Psoas muscle (tissue), 8 donors: Measurements from ENCODE around the gene EIF3L. TPM values are rescaled to one million over a fixed set of nuclear protein-coding genes. Genes with fewer than 3 reads are reported as not detected.

ENCODE experiments used
- ATAC-seq, 4 donors: fragments of 200-7000 bp; cut with Tn5 transposase; one replicate each; pipeline ENCODE4 v1.9.1; 2020; ENCODE audit warnings: moderate library complexity in 3 of 4, mild to moderate bottlenecking in 2 of 4
- DNase-seq, 2 donors: peaks; one replicate each; pipeline ENCODE4 v3.0.0-alpha.2; 2020
- H3K27ac ChIP-seq: fragments of 200-600 bp; one replicate; pipeline ENCODE4 v1.8.0; 2022
- H3K27me3 ChIP-seq, 3 donors: fragments of 200-600 bp in 1 of 3; one replicate each; pipeline versions ENCODE4 v1.6.1 to v1.8.0; 2013 to 2022; ENCODE audit warnings: low read length in 2 of 3, mild to moderate bottlenecking in 2 of 3, moderate library complexity in 1 of 3; ENCODE audit not compliant: insufficient read depth in 3 of 3
- H3K36me3 ChIP-seq, 2 donors: fragments of 200-600 bp in 1 of 2; one replicate each; pipeline versions ENCODE4 v1.6.1 to v1.8.0; 2013 to 2022; ENCODE audit warnings: low read depth in 1 of 2, mild to moderate bottlenecking in 1 of 2, moderate library complexity in 1 of 2; ENCODE audit not compliant: insufficient read depth in 1 of 2
- H3K4me1 ChIP-seq: fragments of 200-600 bp; one replicate; pipeline ENCODE4 v1.8.0; 2022
- H3K4me3 ChIP-seq: fragments of 200-600 bp; one replicate; pipeline ENCODE4 v1.8.0; 2022; ENCODE audit warnings: mild to moderate bottlenecking
- H3K9me3 ChIP-seq: fragments of 200-600 bp; one replicate; pipeline ENCODE4 v1.8.0; 2022
- CTCF ChIP-seq: fragments of 200-600 bp; IDR thresholded peaks from one replicate; pipeline ENCODE4 v1.8.0; 2022; ENCODE audit warnings: antibody characterized with exemption
- WGBS, 3 donors: extraction: QIAGEN DNeasy Blood & Tissue Kit; methylation state at CpG; one replicate each; pipeline versions ENCODE4 v1.1.6 to v1.1.7; 2013; 5-methylcytosine and 5-hydroxymethylcytosine counted together
- intact Hi-C, 2 donors: fragments of 100-400 bp; cut with DNase I; formaldehyde crosslinking; loops; one replicate each; pipeline versions ENCODE4 v1.11.0 to v1.14.2; 2022
- polyA plus RNA-seq, 3 donors: library from polyadenylated mRNA; stranded (reverse); fragments of 200-250 nt; gene quantifications; one replicate each; pipeline ENCODE4 v1.2.3, GENCODE V29; 2013
- total RNA-seq, 4 donors: library from RNA; stranded (reverse); fragmentation: NEBNext Ultra II Directional in 2 of 4; extraction: Animal tissue kit (Norgen Biotek cat#: 25700) in 2 of 4; gene quantifications; one replicate each; pipeline versions ENCODE4 v1.2.1 to v1.2.4, GENCODE V29; 2021 to 2023
- donor health status: healthy with polysubstance abuse.
- donor health status: DM: no; HTN: no; CAD: no; lungs with moderate emphysema.
- donor health status: Bipolar disorder and iron deficiency.
- donor health status: healthy.
- donor health status: DM: yes; HTN: yes; CAD: no.
- donor health status: DM: no; HTN: no; CAD: no.
- donor health status: DM: no; HTN: no; CAD: no.
- donor health status: DM: yes; HTN: yes; CAD: no.

Gene EIF3L
- total and polyA plus RNA-seq, 7 donors: 265 to 483 (median 369) TPM

- Histone ChIP-seq H3K27ac (peak overlapping the region; percentile 16), H3K27me3 (no peaks in the 10 kb centered on the region), H3K4me3 (no peak overlapping the region), H3K36me3 (peaks cover 0 to 41% of the 10 kb centered on the region in 2 donors), H3K4me1 (peaks cover 14% of the 10 kb centered on the region), H3K9me3 (no peaks in the 10 kb centered on the region)
- no peak for TF ChIP-seq CTCF
- WGBS, 3 donors: 64 to 72% (median 68%) methylated on average over 15 of the region's 15 CpGs
- ATAC-seq: no peak
- no peak for DNase-seq
- intact Hi-C loops: no loop called here
These were observed 61.9 kb downstream of the EIF3L start for GRCh38 chr22:37910890-37911672.

DNA sequence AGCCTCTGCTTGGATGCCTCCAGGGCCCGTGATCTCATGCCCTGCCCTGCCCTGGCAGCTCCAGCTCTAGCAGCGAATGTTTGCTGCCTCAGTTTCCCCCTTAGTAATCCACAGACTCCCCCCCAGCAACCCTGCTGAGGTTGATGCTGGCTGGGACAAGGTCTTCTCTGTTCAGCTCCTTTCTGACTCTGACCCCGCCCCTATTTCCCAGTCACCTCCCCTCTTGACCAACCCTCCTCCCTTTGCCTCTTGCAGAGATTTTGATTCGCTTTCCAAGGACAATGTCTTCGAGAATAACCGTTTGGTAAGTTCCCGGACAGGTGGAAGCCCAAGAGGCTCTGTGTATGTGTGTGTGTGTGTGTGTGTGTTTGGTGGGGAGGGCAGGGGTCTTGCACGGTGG lies 62.5 kb downstream of the EIF3L start:
- 78 to 84% (median 82%) methylated on average over 8 of the region's 8 CpGs for WGBS, 3 donors
- no peaks in the 10 kb centered on the region for H3K9me3 ChIP-seq
- no peak overlapping the region for H3K27ac ChIP-seq
- TF ChIP-seq CTCF: no peak
- H3K4me3 ChIP-seq: no peak overlapping the region
- DNase-seq (no peak), ATAC-seq (no peak)
- intact Hi-C loops: no loop called here
- H3K4me1 ChIP-seq: peaks cover 14% of the 10 kb centered on the region
- peaks cover 0 to 47% of the 10 kb centered on the region in 2 donors for H3K36me3 ChIP-seq
- no peaks in the 10 kb centered on the region for H3K27me3 ChIP-seq

DNA sequence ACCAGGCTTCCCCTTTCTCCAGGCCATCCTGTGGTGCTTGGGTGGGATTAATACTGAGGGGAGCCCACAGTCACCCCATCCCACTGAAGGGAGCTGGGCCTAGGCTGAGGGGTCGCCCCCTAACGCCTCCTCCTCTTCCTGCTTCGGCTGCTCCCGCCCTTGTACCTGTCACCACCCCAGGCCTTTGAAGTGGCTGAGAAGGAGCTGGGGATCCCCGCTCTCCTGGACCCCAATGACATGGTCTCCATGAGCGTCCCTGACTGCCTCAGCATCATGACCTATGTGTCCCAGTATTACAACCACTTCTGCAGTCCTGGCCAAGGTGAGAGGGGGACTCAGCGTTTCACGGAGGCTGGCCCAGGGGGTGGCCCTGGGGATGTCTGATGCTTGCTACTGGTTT lies 63.0 kb downstream of the EIF3L start:
- TF ChIP-seq CTCF: no peak
- peaks cover 0 to 51% of the 10 kb centered on the region in 2 donors for H3K36me3 ChIP-seq
- WGBS, 3 donors: 76 to 91% (median 78%) methylated on average over 7 to 8 of the region's 8 CpGs
- ATAC-seq: no peak
- H3K4me1 ChIP-seq: peaks cover 10% of the 10 kb centered on the region
- H3K27me3 ChIP-seq: no peaks in the 10 kb centered on the region
- intact Hi-C loops: no loop called here
- no peak overlapping the region for H3K4me3 ChIP-seq
- no peaks in the 10 kb centered on the region for H3K9me3 ChIP-seq
- no peak for DNase-seq
- H3K27ac ChIP-seq: peak overlapping the region; percentile 2

GRCh38 chr22:37913233-37913721 lies 64.1 kb downstream of the EIF3L start:
- intact Hi-C loops: no loop called here
- 64 to 69% (median 64%) methylated on average over 7 of the region's 7 CpGs for WGBS, 3 donors
- TF ChIP-seq CTCF: no peak
- DNase-seq (no peak), ATAC-seq (peak in 2 of 4 donors; percentile 8 to 42)
- Histone ChIP-seq H3K9me3 (no peaks in the 10 kb centered on the region), H3K27me3 (no peaks in the 10 kb centered on the region), H3K4me1 (peaks cover 5% of the 10 kb centered on the region), H3K36me3 (peaks cover 0 to 63% of the 10 kb centered on the region in 2 donors), H3K4me3 (no peak overlapping the region), H3K27ac (no peak overlapping the region)
